Measurements from ENCODE around the gene SYCE1. TPM values are rescaled to one million over a fixed set of nuclear protein-coding genes. Genes with fewer than 3 reads are reported as not detected.
"Not testable (repeated sequence)": the region's sequence is repeated elsewhere in the genome, so short reads cannot be mapped to it uniquely, and the experiment has no call there.

Gene SYCE1
- total RNA-seq, 2 experiments from 2014 or later, result not detected

GRCh38 chr10:133590970-133591359, 25.6 kb upstream of the SYCE1 start:
- no peak for TF ChIP-seq CTCF (conservative IDR thresholded peaks at IDR 0.05; ENCODE audit: low read length)
- TF ChIP-seq EZH2phosphoT487 (IDR thresholded peaks at IDR 0.05; ENCODE audit: borderline replicate concordance, low read depth, low read length), result no peak
- no peaks in the 10 kb centered on the region for H3K4me1 ChIP-seq (ENCODE audit: insufficient read depth, low read length, poor library complexity, severe bottlenecking)
- H3K79me2 ChIP-seq (ENCODE audit: insufficient read depth, low read depth, low read length), result no peaks in the 10 kb centered on the region
- H3K4me3 ChIP-seq (ENCODE audit: low read depth, low read length, poor library complexity, severe bottlenecking), result no peak overlapping the region
- no peak overlapping the region for H3K27ac ChIP-seq (ENCODE audit: low read depth, low read length, poor library complexity, severe bottlenecking)
- H3K4me2 ChIP-seq (ENCODE audit: low read length), result no peak overlapping the region
- H3K36me3 ChIP-seq (ENCODE audit: insufficient read depth, low read length), result no peaks in the 10 kb centered on the region
- H4K20me1 ChIP-seq (ENCODE audit: insufficient read depth, low read length), result no peaks in the 10 kb centered on the region
- no TSS peak for BruUV-seq (replicated peaks)
- H2AFZ ChIP-seq (ENCODE audit: low read length), result no peak overlapping the region
- intact Hi-C loops (cut with micrococcal nuclease; ENCODE audit: unreplicated experiment), result no loop called here
- ChIA-PET CTCF (ENCODE audit: unreplicated experiment) (no interaction called here), POLR2A (no interaction called here)
- H3K9me2 ChIP-seq (ENCODE audit: insufficient read depth, low read length), result peaks cover 5% of the 10 kb centered on the region; the same call in 1 of the 2 replicates
- no peaks in the 10 kb centered on the region for H3K9me3 ChIP-seq (ENCODE audit: low read length)
- DNase-seq (ENCODE audit: low spot score), result no peak

GRCh38 chr10:133590226-133590969, 25.0 kb upstream of the SYCE1 start:
- H3K79me2 ChIP-seq (ENCODE audit: insufficient read depth, low read depth, low read length), result no peaks in the 10 kb centered on the region
- H3K9me3 ChIP-seq (ENCODE audit: low read length), result no peaks in the 10 kb centered on the region
- H3K4me3 ChIP-seq (ENCODE audit: low read depth, low read length, poor library complexity, severe bottlenecking), result no peak overlapping the region
- TF ChIP-seq CTCF (conservative IDR thresholded peaks at IDR 0.05; ENCODE audit: low read length) (no peak), EZH2phosphoT487 (IDR thresholded peaks at IDR 0.05; ENCODE audit: borderline replicate concordance, low read depth, low read length) (no peak)
- no peak for DNase-seq (ENCODE audit: low spot score)
- ChIA-PET CTCF (ENCODE audit: unreplicated experiment) (no interaction called here), POLR2A (no interaction called here)
- no peaks in the 10 kb centered on the region for H3K36me3 ChIP-seq (ENCODE audit: insufficient read depth, low read length)
- no peak overlapping the region for H3K4me2 ChIP-seq (ENCODE audit: low read length)
- H3K9me2 ChIP-seq (ENCODE audit: insufficient read depth, low read length), result peaks cover 5% of the 10 kb centered on the region; the same call in 1 of the 2 replicates
- no peak overlapping the region for H2AFZ ChIP-seq (ENCODE audit: low read length)
- no peaks in the 10 kb centered on the region for H4K20me1 ChIP-seq (ENCODE audit: insufficient read depth, low read length)
- H3K27ac ChIP-seq (ENCODE audit: low read depth, low read length, poor library complexity, severe bottlenecking), result no peak overlapping the region
- intact Hi-C loops (cut with micrococcal nuclease; ENCODE audit: unreplicated experiment), result no loop called here
- BruUV-seq (replicated peaks), result no TSS peak
- no peaks in the 10 kb centered on the region for H3K4me1 ChIP-seq (ENCODE audit: insufficient read depth, low read length, poor library complexity, severe bottlenecking)

- H3K27ac ChIP-seq (ENCODE audit: low read depth, low read length, poor library complexity, severe bottlenecking); CTCF ChIA-PET (ENCODE audit: unreplicated experiment); H3K79me2 ChIP-seq (ENCODE audit: insufficient read depth, low read depth, low read length); intact Hi-C loops (cut with micrococcal nuclease; ENCODE audit: unreplicated experiment); H3K4me2 ChIP-seq (ENCODE audit: low read length); H3K9me2 ChIP-seq (ENCODE audit: insufficient read depth, low read length); BruUV-seq (replicated peaks); H3K4me3 ChIP-seq (ENCODE audit: low read depth, low read length, poor library complexity, severe bottlenecking); H2AFZ ChIP-seq (ENCODE audit: low read length); POLR2A ChIA-PET; H3K36me3 ChIP-seq (ENCODE audit: insufficient read depth, low read length); H3K9me3 ChIP-seq (ENCODE audit: low read length); H4K20me1 ChIP-seq (ENCODE audit: insufficient read depth, low read length); DNase-seq (ENCODE audit: low spot score); H3K4me1 ChIP-seq (ENCODE audit: insufficient read depth, low read length, poor library complexity, severe bottlenecking): not testable (repeated sequence)
Measured at GRCh38 chr10:133577037-133577436, 11.7 kb upstream of the SYCE1 start.

- DNase-seq (ENCODE audit: low spot score); BruUV-seq (replicated peaks); H3K9me2 ChIP-seq (ENCODE audit: insufficient read depth, low read length); intact Hi-C loops (cut with micrococcal nuclease; ENCODE audit: unreplicated experiment); H3K4me1 ChIP-seq (ENCODE audit: insufficient read depth, low read length, poor library complexity, severe bottlenecking); H4K20me1 ChIP-seq (ENCODE audit: insufficient read depth, low read length); H3K4me3 ChIP-seq (ENCODE audit: low read depth, low read length, poor library complexity, severe bottlenecking); H3K36me3 ChIP-seq (ENCODE audit: insufficient read depth, low read length); CTCF ChIA-PET (ENCODE audit: unreplicated experiment); H3K27ac ChIP-seq (ENCODE audit: low read depth, low read length, poor library complexity, severe bottlenecking); H3K9me3 ChIP-seq (ENCODE audit: low read length); H3K79me2 ChIP-seq (ENCODE audit: insufficient read depth, low read depth, low read length); H3K4me2 ChIP-seq (ENCODE audit: low read length); H2AFZ ChIP-seq (ENCODE audit: low read length): not testable (repeated sequence)
- POLR2A ChIA-PET, result interaction anchor here (0.8 kb wide), 1 partner anchor 42 kb away, joined by 3 read pairs; no protein-coding TSS in a partner anchor
Measured at GRCh38 chr10:133573460-133573859, 8.1 kb upstream of the SYCE1 start.

GRCh38 chr10:133572055-133572454, 6.7 kb upstream of the SYCE1 start:
- intact Hi-C loops (cut with micrococcal nuclease; ENCODE audit: unreplicated experiment), result not testable (repeated sequence)

More at GRCh38 chr10:133572055-133572454, 6.7 kb upstream of the SYCE1 start:
- H3K79me2 ChIP-seq (ENCODE audit: insufficient read depth, low read depth, low read length); BruUV-seq (replicated peaks); POLR2A ChIA-PET; H3K4me2 ChIP-seq (ENCODE audit: low read length); H3K4me3 ChIP-seq (ENCODE audit: low read depth, low read length, poor library complexity, severe bottlenecking); H3K4me1 ChIP-seq (ENCODE audit: insufficient read depth, low read length, poor library complexity, severe bottlenecking); H3K9me3 ChIP-seq (ENCODE audit: low read length); H2AFZ ChIP-seq (ENCODE audit: low read length); DNase-seq (ENCODE audit: low spot score); H4K20me1 ChIP-seq (ENCODE audit: insufficient read depth, low read length); H3K9me2 ChIP-seq (ENCODE audit: insufficient read depth, low read length); CTCF ChIA-PET (ENCODE audit: unreplicated experiment); H3K27ac ChIP-seq (ENCODE audit: low read depth, low read length, poor library complexity, severe bottlenecking); H3K36me3 ChIP-seq (ENCODE audit: insufficient read depth, low read length): not testable (repeated sequence)
